ENCODE data around the gene ACSM6. TPM values are rescaled to one million over a fixed set of nuclear protein-coding genes. Genes with fewer than 3 reads are reported as not detected.

Gene ACSM6
- total RNA-seq, 4 donors from 2014 or later = not detected

GRCh38 chr10:95240811-95241210, 46.8 kb downstream of the ACSM6 start:
- Histone ChIP-seq H3K36me3 (peaks cover 0 to 90% (median 35%) of the 10 kb centered on the region in 3 donors), H3K27me3 (no peaks in the 10 kb centered on the region), H3K9me3 (no peaks in the 10 kb centered on the region), H3K27ac (no peak overlapping the region), H3K4me1 (peaks cover 4 to 22% (median 11%) of the 10 kb centered on the region in 3 donors), H3K4me3 (no peak overlapping the region)
- TF ChIP-seq POLR2A (IDR thresholded peaks at IDR 0.05) = no peak
- TF ChIP-seq, protein P1, sequence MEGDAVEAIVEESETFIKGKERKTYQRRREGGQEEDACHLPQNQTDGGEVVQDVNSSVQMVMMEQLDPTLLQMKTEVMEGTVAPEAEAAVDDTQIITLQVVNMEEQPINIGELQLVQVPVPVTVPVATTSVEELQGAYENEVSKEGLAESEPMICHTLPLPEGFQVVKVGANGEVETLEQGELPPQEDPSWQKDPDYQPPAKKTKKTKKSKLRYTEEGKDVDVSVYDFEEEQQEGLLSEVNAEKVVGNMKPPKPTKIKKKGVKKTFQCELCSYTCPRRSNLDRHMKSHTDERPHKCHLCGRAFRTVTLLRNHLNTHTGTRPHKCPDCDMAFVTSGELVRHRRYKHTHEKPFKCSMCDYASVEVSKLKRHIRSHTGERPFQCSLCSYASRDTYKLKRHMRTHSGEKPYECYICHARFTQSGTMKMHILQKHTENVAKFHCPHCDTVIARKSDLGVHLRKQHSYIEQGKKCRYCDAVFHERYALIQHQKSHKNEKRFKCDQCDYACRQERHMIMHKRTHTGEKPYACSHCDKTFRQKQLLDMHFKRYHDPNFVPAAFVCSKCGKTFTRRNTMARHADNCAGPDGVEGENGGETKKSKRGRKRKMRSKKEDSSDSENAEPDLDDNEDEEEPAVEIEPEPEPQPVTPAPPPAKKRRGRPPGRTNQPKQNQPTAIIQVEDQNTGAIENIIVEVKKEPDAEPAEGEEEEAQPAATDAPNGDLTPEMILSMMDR (IDR thresholded peaks at IDR 0.05) = no peak
- no peak for DNase-seq
- WGBS, 2 donors = 95 to 100% methylated on average over 5 to 6 of the region's 6 CpGs
- intact Hi-C loops (cut with DNase I) = no loop called here

- TF ChIP-seq POLR2A (IDR thresholded peaks at IDR 0.05) = no peak
- TF ChIP-seq, protein P1 (IDR thresholded peaks at IDR 0.05) = no peak
- H3K4me3 ChIP-seq = no peak overlapping the region
- no peaks in the 10 kb centered on the region for H3K27me3 ChIP-seq
- no peaks in the 10 kb centered on the region for H3K9me3 ChIP-seq
- peaks cover 0 to 17% (median 6%) of the 10 kb centered on the region in 3 donors for H3K4me1 ChIP-seq
- DNase-seq = no peak
- intact Hi-C loops (cut with DNase I) = no loop called here
- 70 to 83% methylated on average over 2 to 4 of the region's 4 CpGs for WGBS, 2 donors
- H3K36me3 ChIP-seq = peaks cover 0 to 90% (median 41%) of the 10 kb centered on the region in 3 donors
- H3K27ac ChIP-seq = no peak overlapping the region
Measured at GRCh38 chr10:95241533-95241932, 47.5 kb downstream of the ACSM6 start.

DNA sequence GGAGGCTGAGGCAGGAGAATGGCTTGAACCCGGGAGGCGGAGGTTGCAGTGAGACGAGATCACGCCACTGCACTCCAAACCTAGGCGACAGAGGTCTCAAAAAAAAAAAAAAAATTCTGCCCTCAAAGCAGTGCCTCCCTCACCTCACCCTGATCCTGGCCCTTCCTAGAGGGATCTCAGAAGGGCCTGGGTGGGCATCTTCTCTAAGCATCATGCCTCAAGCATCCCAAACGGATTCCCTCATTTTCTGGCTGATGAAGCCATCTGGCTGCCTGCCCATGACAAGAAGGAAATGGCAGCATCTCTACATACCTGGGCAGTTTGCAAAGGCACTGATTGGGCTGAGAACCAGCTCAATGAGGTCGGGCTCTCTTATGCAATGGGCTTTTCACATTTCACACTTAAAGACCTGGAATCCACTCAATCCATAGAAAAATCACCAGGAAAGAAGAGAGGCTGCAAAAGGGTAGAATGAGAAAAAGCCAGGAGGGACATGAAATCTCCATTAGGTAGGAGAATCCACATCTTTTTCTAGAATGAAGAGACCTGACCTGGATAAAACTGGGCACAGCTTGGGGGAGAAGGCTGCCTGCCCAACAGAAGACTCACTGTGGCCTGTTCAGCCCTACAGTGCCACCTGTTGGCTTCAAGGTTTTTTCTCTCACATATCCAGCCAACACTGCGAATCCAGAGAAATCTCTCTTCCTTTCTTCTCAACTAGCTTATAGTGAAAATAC, 48.7 kb downstream of the ACSM6 start:
- TF ChIP-seq POLR2A (IDR thresholded peaks at IDR 0.05) = no peak
- TF ChIP-seq, protein P1 (IDR thresholded peaks at IDR 0.05) = peak in 5 of 6 experiments; percentile 16 to 54 (median 41)
- 69 to 82% methylated on average over 6 to 7 of the region's 8 CpGs for WGBS, 2 donors
- H3K36me3 ChIP-seq = peaks cover 0 to 86% (median 39%) of the 10 kb centered on the region in 3 donors
- peaks cover 12 to 25% (median 15%) of the 10 kb centered on the region in 3 donors for H3K4me1 ChIP-seq
- no peak overlapping the region for H3K4me3 ChIP-seq
- DNase-seq = no peak
- H3K27me3 ChIP-seq = no peaks in the 10 kb centered on the region
- H3K9me3 ChIP-seq = no peaks in the 10 kb centered on the region
- intact Hi-C loops (cut with DNase I) = no loop called here
- no peak overlapping the region for H3K27ac ChIP-seq

DNA sequence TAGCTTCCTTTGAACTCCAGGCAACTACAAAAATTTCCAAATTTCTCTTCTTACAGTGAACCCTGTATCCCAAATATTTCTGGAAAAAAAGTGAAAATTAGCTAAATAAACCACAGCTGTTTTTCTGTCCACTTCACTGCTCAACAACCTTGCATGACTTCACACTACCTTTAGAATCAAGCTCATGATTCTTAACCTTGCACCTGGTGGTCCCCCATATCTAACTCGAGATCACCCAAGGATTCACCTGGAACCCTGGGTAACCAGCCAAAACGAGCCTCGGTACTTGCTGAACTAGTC, 49.2 kb downstream of the ACSM6 start:
- Histone ChIP-seq H3K27ac (no peak overlapping the region), H3K27me3 (no peaks in the 10 kb centered on the region), H3K9me3 (no peaks in the 10 kb centered on the region), H3K36me3 (peaks cover 0 to 81% (median 33%) of the 10 kb centered on the region in 3 donors), H3K4me1 (peaks cover 15 to 30% (median 19%) of the 10 kb centered on the region in 3 donors), H3K4me3 (no peak overlapping the region)
- 45 to 47% methylated on average over 3 of the region's 3 CpGs for WGBS, 2 donors
- intact Hi-C loops (cut with DNase I) = no loop called here
- DNase-seq = no peak
- TF ChIP-seq, protein P1 (IDR thresholded peaks at IDR 0.05) = no peak
- no peak for TF ChIP-seq POLR2A (IDR thresholded peaks at IDR 0.05)

DNA sequence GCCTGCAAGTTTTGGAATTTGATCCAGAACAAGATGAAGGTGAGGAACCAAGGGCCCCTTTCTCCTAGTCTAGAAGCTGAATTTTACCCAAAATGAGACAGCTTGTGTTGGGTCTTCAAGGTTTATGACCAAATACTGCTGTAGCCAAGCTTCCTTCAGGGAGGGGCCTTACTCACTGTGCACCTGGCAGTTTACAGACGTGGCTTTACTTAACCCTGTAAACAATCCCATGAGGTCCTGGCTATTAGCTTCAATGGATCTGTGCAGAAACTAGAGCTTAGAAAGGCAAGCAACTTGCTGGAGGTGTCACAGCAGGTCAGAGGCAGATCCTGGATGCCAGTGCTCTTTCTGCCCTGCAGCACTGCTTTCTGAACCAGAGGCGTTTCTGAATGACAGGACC, 50.1 kb downstream of the ACSM6 start:
- H3K36me3 ChIP-seq = peaks cover 0 to 82% (median 27%) of the 10 kb centered on the region in 3 donors
- TF ChIP-seq, protein P1 (IDR thresholded peaks at IDR 0.05) = no peak
- TF ChIP-seq POLR2A (IDR thresholded peaks at IDR 0.05) = no peak
- no peaks in the 10 kb centered on the region for H3K27me3 ChIP-seq
- DNase-seq = no peak
- no peak overlapping the region for H3K27ac ChIP-seq
- no peak overlapping the region for H3K4me3 ChIP-seq
- WGBS, 2 donors = 62% methylated on average over 1 of the region's 2 CpGs; no CpG with 5 or more reads in 1 of the 2 donors
- H3K9me3 ChIP-seq = no peaks in the 10 kb centered on the region
- peaks cover 15 to 39% (median 25%) of the 10 kb centered on the region in 3 donors for H3K4me1 ChIP-seq
- intact Hi-C loops (cut with DNase I) = no loop called here
